GM12878 (cell line): ENCODE data around the gene TXLNB.
"Not testable (repeated sequence)": the region's sequence is repeated elsewhere in the genome, so short reads cannot be mapped to it uniquely, and the experiment has no call there.

Experiments used
- CHD4 ChIP-seq: fragments of 200-600 bp; sonication (generic); IDR thresholded peaks from 2 replicates; pipeline ENCODE4 v1.6.1; 2016; ENCODE audit warnings: mild to moderate bottlenecking
- CTCF ChIP-seq, 3 experiments: IDR thresholded peaks in 2 of 3; conservative IDR thresholded peaks in 1 of 3; 2 replicates each; pipeline ENCODE4 v1.5.1; 2011; ENCODE audit warnings: low read depth in 3 of 3, low read length in 3 of 3, mild to moderate bottlenecking in 3 of 3, control low read depth in 2 of 3, moderate library complexity in 2 of 3, inconsistent platforms in 1 of 3, mixed read lengths in 1 of 3; ENCODE audit not compliant: control insufficient read depth in 2 of 3, insufficient read depth in 1 of 3; ENCODE audit errors: extremely low read depth in 1 of 3
- FOS ChIP-seq: IDR thresholded peaks from 3 replicates; pipeline ENCODE4 v1.6.1; 2011; ENCODE audit warnings: borderline replicate concordance; ENCODE audit not compliant: insufficient read length; ENCODE audit errors: extremely low read depth
- GABPA ChIP-seq: IDR thresholded peaks from 2 replicates; pipeline ENCODE4 v1.6.1; 2014; ENCODE audit warnings: antibody characterized with exemption, low read depth, mild to moderate bottlenecking, inconsistent platforms
- MYC ChIP-seq: IDR thresholded peaks from 2 replicates; pipeline ENCODE4 v1.6.1; 2011; ENCODE audit warnings: mild to moderate bottlenecking, low read length, moderate library complexity, inconsistent platforms; ENCODE audit not compliant: insufficient read depth, insufficient replicate concordance, insufficient read length, severe bottlenecking
- NR2C2 ChIP-seq: IDR thresholded peaks from 2 replicates; pipeline ENCODE4 v1.6.1; 2011; ENCODE audit warnings: borderline replicate concordance, low read depth; ENCODE audit not compliant: control insufficient read depth, insufficient read length
- POLR2A ChIP-seq: IDR thresholded peaks from 2 replicates; pipeline ENCODE4 v1.6.1; 2011; ENCODE audit warnings: low read depth, mild to moderate bottlenecking, low read length
- SIN3A ChIP-seq: IDR thresholded peaks from 2 replicates; pipeline ENCODE4 v1.6.1; 2012; ENCODE audit warnings: low read depth, low read length, improper control_type of control experiment
- SRF ChIP-seq, 2 experiments: IDR thresholded peaks; 2 replicates each; pipeline ENCODE4 v1.6.1; 2011; ENCODE audit warnings: low read depth in 2 of 2, low read length in 2 of 2, mild to moderate bottlenecking in 1 of 2, moderate library complexity in 1 of 2

GRCh38 chr6:139210766-139211165 lies 81.0 kb downstream of the TXLNB start:
- not testable (repeated sequence) for TF ChIP-seq FOS; CTCF (IDR thresholded peaks at IDR 0.05 in 2 of 3, conservative IDR thresholded peaks at IDR 0.05 in 1 of 3; ENCODE audit: control insufficient read depth in 2 of 3, extremely low read depth in 1 of 3, insufficient read depth in 1 of 3, low read depth in 3 of 3, low read length in 3 of 3); SIN3A; SRF (IDR thresholded peaks at IDR 0.05; ENCODE audit: low read depth in 2 of 2, low read length in 2 of 2); NR2C2; CHD4; GABPA; POLR2A; MYC
